ENCODE measurements around the gene CLSTN2.

- no peak for TF ChIP-seq PAX5 (IDR thresholded peaks at IDR 0.05; ENCODE audit: insufficient read depth, low read length, severe bottlenecking)
- no peak for TF ChIP-seq POLR2A (IDR thresholded peaks at IDR 0.05; ENCODE audit: low read depth, low read length)
- no peak for TF ChIP-seq TAF1 (IDR thresholded peaks at IDR 0.05; ENCODE audit: low read depth, low read length)
- no peak for TF ChIP-seq POLR2AphosphoS5 (IDR thresholded peaks at IDR 0.05; ENCODE audit: low read depth, low read length)
Measured at GRCh38 chr3:140100479-140100878, 165.5 kb downstream of the CLSTN2 start.
